Endodermal cell (in vitro differentiated cells): Measurements from ENCODE around the gene WDR43. TPM values are rescaled to one million over a fixed set of nuclear protein-coding genes. Genes with fewer than 3 reads are reported as not detected.
A peak's percentile ranks its signal among the peaks of the same experiment; 100 is the strongest.

Experiments
- DNase-seq: peaks from one replicate; pipeline ENCODE4 v3.0.0-alpha.2; 2017
- H3K27ac ChIP-seq: 2 replicates; pipeline ENCODE4 v1.5.1; 2013; ENCODE audit warnings: mild to moderate bottlenecking, low read depth, low read length, moderate library complexity
- H3K27me3 ChIP-seq: 2 replicates; pipeline ENCODE4 v1.6.1; 2013; ENCODE audit warnings: mild to moderate bottlenecking, low read length, moderate library complexity; ENCODE audit not compliant: insufficient read depth, control insufficient read depth, poor library complexity, severe bottlenecking
- H3K36me3 ChIP-seq: 2 replicates; pipeline ENCODE4 v1.7.0; 2013; ENCODE audit warnings: mild to moderate bottlenecking, low read length, moderate library complexity; ENCODE audit not compliant: control insufficient read depth, insufficient read depth
- H3K4me1 ChIP-seq: one replicate; pipeline ENCODE4 v1.7.0; 2013; ENCODE audit warnings: low read length; ENCODE audit not compliant: control insufficient read depth, insufficient read depth
- H3K4me3 ChIP-seq: 2 replicates; pipeline ENCODE4 v1.5.1; 2013; ENCODE audit warnings: mild to moderate bottlenecking, low read length, moderate library complexity
- H3K9ac ChIP-seq: 2 replicates; pipeline ENCODE4 v1.6.1; 2013; ENCODE audit warnings: mild to moderate bottlenecking, low read length, moderate library complexity; ENCODE audit not compliant: poor library complexity, severe bottlenecking; ENCODE audit errors: extremely low read depth
- H3K9me3 ChIP-seq: 2 replicates; pipeline ENCODE4 v1.6.1; 2013; ENCODE audit warnings: mild to moderate bottlenecking, low read length, moderate library complexity; ENCODE audit not compliant: control insufficient read depth
- H3K27ac Mint-ChIP-seq: 2 replicates; pipeline ENCODE4 v1.8.0; 2020; ENCODE audit warnings: mixed read lengths
- H3K27me3 Mint-ChIP-seq: 2 replicates; pipeline ENCODE4 v1.8.0; 2021; ENCODE audit warnings: mild to moderate bottlenecking, mixed read lengths; ENCODE audit not compliant: insufficient read depth
- H3K36me3 Mint-ChIP-seq: 2 replicates; pipeline ENCODE4 v1.8.0; 2020; ENCODE audit warnings: low read depth, mixed read lengths
- H3K4me1 Mint-ChIP-seq: 2 replicates; pipeline ENCODE4 v1.8.0; 2020; ENCODE audit warnings: mixed read lengths
- H3K4me3 Mint-ChIP-seq: 2 replicates; pipeline ENCODE4 v1.8.0; 2020; ENCODE audit warnings: mild to moderate bottlenecking, moderate library complexity, mixed read lengths
- H3K9me3 Mint-ChIP-seq: 2 replicates; pipeline ENCODE4 v1.8.0; 2020; ENCODE audit warnings: mild to moderate bottlenecking, mixed read lengths
- WGBS, 2 experiments: methylation state at CpG; one replicate each; pipeline versions ENCODE4 v1.1.5 to v1.1.7; 2013; ENCODE audit warnings: missing lambda C conversion rate in 2 of 2, mixed read lengths in 1 of 2; ENCODE audit not compliant: insufficient coverage in 1 of 2, insufficient read length in 1 of 2; 5-methylcytosine and 5-hydroxymethylcytosine counted together
- total RNA-seq, 2 donors: library from RNA; stranded (reverse); fragmentation: NEBNext Ultra II Directional in 1 of 2; extraction: Animal tissue kit (Norgen Biotek cat#: 25700) in 1 of 2; gene quantifications; 2 replicates in 1 of 2; 3 replicates in 1 of 2; pipeline ENCODE4 v1.2.1, GENCODE V29; 2021
- TF ChIP-seq, protein P1 (sequence below): fragments of 200-600 bp; sonication (generic); conservative IDR thresholded peaks from 2 replicates; pipeline ENCODE4 v1.5.0; 2021; ENCODE audit warnings: antibody characterized with exemption, mild to moderate bottlenecking

WDR43 gene
- total RNA-seq, 2 donors from 2014 or later: 64.3 to 77.7 TPM

DNA sequence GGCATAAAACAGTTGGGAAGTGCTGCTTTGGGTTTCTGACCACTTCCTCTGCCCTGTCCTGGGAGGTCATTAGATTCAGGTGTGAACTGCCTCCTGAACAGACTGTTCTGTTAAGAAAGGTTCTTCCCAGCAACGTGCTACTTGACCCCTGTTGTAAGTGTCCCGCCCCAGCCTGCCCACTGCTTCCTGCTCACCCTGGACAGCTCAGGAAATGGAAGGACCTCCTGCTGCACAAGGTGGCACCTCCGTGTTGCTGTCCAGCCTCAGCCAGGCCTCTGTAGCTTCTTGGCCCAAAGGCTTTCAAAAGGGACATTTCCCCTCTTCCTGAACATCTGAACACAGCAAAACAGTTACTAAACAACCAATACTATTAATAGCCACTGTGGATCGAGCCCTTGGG is 92.0 kb downstream of the WDR43 start:
- H3K4me1 Mint-ChIP-seq: peaks cover 16% of the 10 kb centered on the region
- no peak overlapping the region for H3K27ac Mint-ChIP-seq
- H3K27me3 ChIP-seq: no peaks in the 10 kb centered on the region
- TF ChIP-seq, protein P1, sequence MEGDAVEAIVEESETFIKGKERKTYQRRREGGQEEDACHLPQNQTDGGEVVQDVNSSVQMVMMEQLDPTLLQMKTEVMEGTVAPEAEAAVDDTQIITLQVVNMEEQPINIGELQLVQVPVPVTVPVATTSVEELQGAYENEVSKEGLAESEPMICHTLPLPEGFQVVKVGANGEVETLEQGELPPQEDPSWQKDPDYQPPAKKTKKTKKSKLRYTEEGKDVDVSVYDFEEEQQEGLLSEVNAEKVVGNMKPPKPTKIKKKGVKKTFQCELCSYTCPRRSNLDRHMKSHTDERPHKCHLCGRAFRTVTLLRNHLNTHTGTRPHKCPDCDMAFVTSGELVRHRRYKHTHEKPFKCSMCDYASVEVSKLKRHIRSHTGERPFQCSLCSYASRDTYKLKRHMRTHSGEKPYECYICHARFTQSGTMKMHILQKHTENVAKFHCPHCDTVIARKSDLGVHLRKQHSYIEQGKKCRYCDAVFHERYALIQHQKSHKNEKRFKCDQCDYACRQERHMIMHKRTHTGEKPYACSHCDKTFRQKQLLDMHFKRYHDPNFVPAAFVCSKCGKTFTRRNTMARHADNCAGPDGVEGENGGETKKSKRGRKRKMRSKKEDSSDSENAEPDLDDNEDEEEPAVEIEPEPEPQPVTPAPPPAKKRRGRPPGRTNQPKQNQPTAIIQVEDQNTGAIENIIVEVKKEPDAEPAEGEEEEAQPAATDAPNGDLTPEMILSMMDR: no peak
- H3K4me1 ChIP-seq: no peaks in the 10 kb centered on the region
- H3K4me3 ChIP-seq: no peak overlapping the region
- H3K9me3 Mint-ChIP-seq: peaks cover 2% of the 10 kb centered on the region
- DNase-seq: no peak
- no peaks in the 10 kb centered on the region for H3K36me3 Mint-ChIP-seq
- 72 to 75% methylated on average over 2 to 4 of the region's 4 CpGs for WGBS, 2 experiments
- H3K36me3 ChIP-seq: no peaks in the 10 kb centered on the region
- no peak overlapping the region for H3K27ac ChIP-seq
- H3K27me3 Mint-ChIP-seq: no peaks in the 10 kb centered on the region
- no peak overlapping the region for H3K9ac ChIP-seq
- no peak overlapping the region for H3K4me3 Mint-ChIP-seq
- no peaks in the 10 kb centered on the region for H3K9me3 ChIP-seq

DNA sequence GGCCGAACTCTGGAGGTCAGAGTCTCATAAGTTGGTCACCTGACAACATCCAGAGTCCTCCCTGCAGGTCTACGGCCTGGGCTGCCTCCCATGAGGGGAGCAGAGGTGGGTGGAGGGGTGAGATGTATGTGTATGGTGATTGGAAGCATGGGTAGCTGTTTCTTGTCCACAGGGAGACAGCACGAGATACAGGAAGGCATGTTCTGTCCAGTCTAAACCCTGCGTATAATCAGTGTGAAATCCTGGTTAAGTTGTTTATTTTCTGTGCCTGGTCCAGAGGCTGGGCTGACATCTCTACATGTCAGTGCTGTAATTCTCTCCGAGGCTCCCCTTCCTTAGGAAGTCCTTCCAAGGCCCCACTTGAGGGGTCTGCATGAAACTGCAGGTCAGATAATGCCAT is 95.5 kb downstream of the WDR43 start:
- Histone ChIP-seq H3K36me3 (no peaks in the 10 kb centered on the region), H3K27me3 (no peaks in the 10 kb centered on the region), H3K27ac (no peak overlapping the region), H3K9ac (no peak overlapping the region), H3K9me3 (no peaks in the 10 kb centered on the region), H3K4me3 (no peak overlapping the region), H3K4me1 (no peaks in the 10 kb centered on the region)
- WGBS, 2 experiments: 87 to 94% methylated on average over 3 to 5 of the region's 5 CpGs
- Mint-ChIP-seq H3K9me3 (peaks cover 2% of the 10 kb centered on the region), H3K27ac (no peak overlapping the region), H3K4me3 (no peak overlapping the region), H3K27me3 (no peaks in the 10 kb centered on the region), H3K4me1 (peaks cover 12% of the 10 kb centered on the region), H3K36me3 (no peaks in the 10 kb centered on the region)
- no peak for DNase-seq
- TF ChIP-seq, protein P1: no peak

DNA sequence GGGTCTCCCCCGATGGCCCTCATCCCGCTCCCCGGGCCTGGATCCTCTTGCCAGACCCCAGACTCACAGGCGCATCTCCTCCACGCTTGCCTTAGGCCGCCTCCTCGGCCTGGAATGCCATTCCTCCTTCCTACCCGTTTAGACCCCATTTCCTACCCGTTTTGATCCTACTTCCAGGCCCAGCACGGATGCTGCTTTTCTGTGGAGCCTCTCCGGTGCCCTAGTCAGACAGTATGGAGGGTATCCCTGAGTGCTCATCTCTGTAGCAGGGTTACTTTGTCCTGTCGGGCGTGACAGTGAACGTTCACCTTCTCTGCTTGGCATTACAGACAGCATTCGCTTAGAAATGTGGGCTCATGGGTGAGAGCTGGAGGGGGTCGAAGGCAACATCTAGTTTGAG is 96.0 kb downstream of the WDR43 start:
- H3K4me1 ChIP-seq: no peaks in the 10 kb centered on the region
- WGBS, 2 experiments: 78 to 85% methylated on average over 13 to 16 of the region's 16 CpGs

More for the DNA sequence above, 96.0 kb downstream of the WDR43 start:
- no peaks in the 10 kb centered on the region for H3K36me3 ChIP-seq
- H3K4me3 ChIP-seq: no peak overlapping the region
- no peaks in the 10 kb centered on the region for H3K9me3 Mint-ChIP-seq
- H3K4me1 Mint-ChIP-seq: peaks cover 12% of the 10 kb centered on the region
- H3K4me3 Mint-ChIP-seq: no peak overlapping the region
- no peak overlapping the region for H3K27ac ChIP-seq
- no peaks in the 10 kb centered on the region for H3K27me3 ChIP-seq
- peak overlapping the region; percentile 28 for H3K27ac Mint-ChIP-seq
- no peaks in the 10 kb centered on the region for H3K9me3 ChIP-seq
- TF ChIP-seq, protein P1: no peak
- DNase-seq: no peak
- no peaks in the 10 kb centered on the region for H3K36me3 Mint-ChIP-seq
- H3K27me3 Mint-ChIP-seq: no peaks in the 10 kb centered on the region
- no peak overlapping the region for H3K9ac ChIP-seq
